Peyer's patch (tissue), 4 donors: ENCODE measurements around the gene KIF23.

ENCODE experiments used
- POLR2A ChIP-seq, 2 donors: fragments of 450-650 bp; IDR thresholded peaks; one replicate each; pipeline ENCODE4 v1.5.1; 2017; ENCODE audit warnings: antibody characterized with exemption in 2 of 2, mild to moderate bottlenecking in 2 of 2, moderate library complexity in 2 of 2
- TF ChIP-seq, protein P1 (sequence below), 6 experiments: fragments of 450-650 bp in 4 of 6; fragments of 200-600 bp in 2 of 6; sonication (generic) in 1 of 6; IDR thresholded peaks; one replicate each; pipeline ENCODE4 v1.5.1; 2017 to 2019; ENCODE audit warnings: antibody characterized with exemption in 6 of 6, mild to moderate bottlenecking in 3 of 6, moderate library complexity in 1 of 6

GRCh38 chr15:69395991-69396390 is 18.2 kb upstream of the KIF23 start:
- no peak for TF ChIP-seq POLR2A (IDR thresholded peaks at IDR 0.05)
- TF ChIP-seq, protein P1, sequence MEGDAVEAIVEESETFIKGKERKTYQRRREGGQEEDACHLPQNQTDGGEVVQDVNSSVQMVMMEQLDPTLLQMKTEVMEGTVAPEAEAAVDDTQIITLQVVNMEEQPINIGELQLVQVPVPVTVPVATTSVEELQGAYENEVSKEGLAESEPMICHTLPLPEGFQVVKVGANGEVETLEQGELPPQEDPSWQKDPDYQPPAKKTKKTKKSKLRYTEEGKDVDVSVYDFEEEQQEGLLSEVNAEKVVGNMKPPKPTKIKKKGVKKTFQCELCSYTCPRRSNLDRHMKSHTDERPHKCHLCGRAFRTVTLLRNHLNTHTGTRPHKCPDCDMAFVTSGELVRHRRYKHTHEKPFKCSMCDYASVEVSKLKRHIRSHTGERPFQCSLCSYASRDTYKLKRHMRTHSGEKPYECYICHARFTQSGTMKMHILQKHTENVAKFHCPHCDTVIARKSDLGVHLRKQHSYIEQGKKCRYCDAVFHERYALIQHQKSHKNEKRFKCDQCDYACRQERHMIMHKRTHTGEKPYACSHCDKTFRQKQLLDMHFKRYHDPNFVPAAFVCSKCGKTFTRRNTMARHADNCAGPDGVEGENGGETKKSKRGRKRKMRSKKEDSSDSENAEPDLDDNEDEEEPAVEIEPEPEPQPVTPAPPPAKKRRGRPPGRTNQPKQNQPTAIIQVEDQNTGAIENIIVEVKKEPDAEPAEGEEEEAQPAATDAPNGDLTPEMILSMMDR (IDR thresholded peaks at IDR 0.05): no peak
